Measurements from ENCODE around the gene ZFYVE21. TPM values are rescaled to one million over a fixed set of nuclear protein-coding genes. Genes with fewer than 3 reads are reported as not detected.
A peak's percentile ranks its signal among the peaks of the same experiment; 100 is the strongest.

Gene ZFYVE21
- total RNA-seq, 1 experiment from 2014 or later: 49.7 TPM

DNA sequence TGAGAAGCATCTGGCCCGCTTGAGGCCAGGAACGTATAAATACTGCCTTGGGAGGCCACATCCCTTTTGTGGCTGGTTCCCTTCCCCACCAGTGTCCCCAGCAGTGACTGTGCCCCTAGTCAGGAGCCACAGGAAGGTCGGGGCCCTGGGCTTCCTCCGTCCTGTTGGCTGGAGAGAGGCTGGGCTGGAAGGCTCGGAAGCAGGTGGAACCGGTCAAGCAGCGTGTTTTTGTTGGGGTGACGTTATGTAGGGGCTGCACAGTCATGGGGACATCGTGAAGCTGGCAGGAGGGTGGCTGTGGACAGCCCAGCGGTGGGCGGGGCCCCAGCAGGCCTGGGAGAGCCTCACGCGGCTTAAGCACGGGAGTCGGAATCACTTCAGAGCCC, 10.5 kb upstream of the ZFYVE21 start:
- TF ChIP-seq, protein P1, sequence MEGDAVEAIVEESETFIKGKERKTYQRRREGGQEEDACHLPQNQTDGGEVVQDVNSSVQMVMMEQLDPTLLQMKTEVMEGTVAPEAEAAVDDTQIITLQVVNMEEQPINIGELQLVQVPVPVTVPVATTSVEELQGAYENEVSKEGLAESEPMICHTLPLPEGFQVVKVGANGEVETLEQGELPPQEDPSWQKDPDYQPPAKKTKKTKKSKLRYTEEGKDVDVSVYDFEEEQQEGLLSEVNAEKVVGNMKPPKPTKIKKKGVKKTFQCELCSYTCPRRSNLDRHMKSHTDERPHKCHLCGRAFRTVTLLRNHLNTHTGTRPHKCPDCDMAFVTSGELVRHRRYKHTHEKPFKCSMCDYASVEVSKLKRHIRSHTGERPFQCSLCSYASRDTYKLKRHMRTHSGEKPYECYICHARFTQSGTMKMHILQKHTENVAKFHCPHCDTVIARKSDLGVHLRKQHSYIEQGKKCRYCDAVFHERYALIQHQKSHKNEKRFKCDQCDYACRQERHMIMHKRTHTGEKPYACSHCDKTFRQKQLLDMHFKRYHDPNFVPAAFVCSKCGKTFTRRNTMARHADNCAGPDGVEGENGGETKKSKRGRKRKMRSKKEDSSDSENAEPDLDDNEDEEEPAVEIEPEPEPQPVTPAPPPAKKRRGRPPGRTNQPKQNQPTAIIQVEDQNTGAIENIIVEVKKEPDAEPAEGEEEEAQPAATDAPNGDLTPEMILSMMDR (conservative IDR thresholded peaks at IDR 0.05): no peak
- H3K36me3 Mint-ChIP-seq (ENCODE audit: insufficient read depth in 1 of 3, low read depth in 3 of 3): peaks cover 32 to 58% (median 58%) of the 10 kb centered on the region in 3 experiments; a peak in 6 of 7 replicates
- H4K20me1 ChIP-seq (ENCODE audit: control insufficient read depth, insufficient read depth, insufficient read length): no peaks in the 10 kb centered on the region

More for the DNA sequence above, 10.5 kb upstream of the ZFYVE21 start:
- H2AFZ ChIP-seq (ENCODE audit: low read length): no peak overlapping the region
- Mint-ChIP-seq H3K4me1 (peaks cover 0 to 6% of the 10 kb centered on the region in 2 experiments), H3K4me3 (no peak overlapping the region), H3K27ac (peak overlapping the region in 2 of 3 experiments; percentile 73 to 75; a peak in 5 of 7 replicates), H3K27me3 (ENCODE audit: low read depth) (no peaks in the 10 kb centered on the region; the same call in 1 of the 2 replicates), H3K9me3 (no peaks in the 10 kb centered on the region; a peak in 2 of 5 replicates)
- no peak overlapping the region for H2AK5ac ChIP-seq (ENCODE audit: insufficient read length, low read length)
- H3K23ac ChIP-seq (ENCODE audit: insufficient read length, low read depth, low read length): no peak overlapping the region
- H3K4me2 ChIP-seq (ENCODE audit: insufficient read depth, insufficient read length, low read length): no peak overlapping the region
- no peaks in the 10 kb centered on the region for H3K27me3 ChIP-seq (ENCODE audit: insufficient read depth, low read length)
- DNase-seq: no peak
- no peak overlapping the region for H4K91ac ChIP-seq (ENCODE audit: insufficient read length, low read depth, low read length)
- no peak overlapping the region for H2BK20ac ChIP-seq (ENCODE audit: low read depth, low read length, poor library complexity, severe bottlenecking)
- H3K56ac ChIP-seq (ENCODE audit: insufficient read length, low read depth, low read length): no peak overlapping the region
- H3K27ac ChIP-seq (ENCODE audit: insufficient read length, low read depth, low read length): no peak overlapping the region
- no peak overlapping the region for H3K4ac ChIP-seq (ENCODE audit: low read depth, low read length)
- H2BK12ac ChIP-seq (ENCODE audit: insufficient read length, low read depth, low read length): no peak overlapping the region
- no CpG with 5 or more reads among the region's 15 CpGs for WGBS (ENCODE audit: extremely low coverage, insufficient read length, low lambda C conversion rate)
- no peak overlapping the region for H2BK120ac ChIP-seq (ENCODE audit: low read depth, low read length, poor library complexity, severe bottlenecking)
- H3K23me2 ChIP-seq (ENCODE audit: insufficient read length, low read depth, low read length, poor library complexity, severe bottlenecking): no peaks in the 10 kb centered on the region
- no peak overlapping the region for H2BK15ac ChIP-seq (ENCODE audit: low read depth, low read length)
- no peaks in the 10 kb centered on the region for H3K9me3 ChIP-seq (ENCODE audit: control insufficient read depth, low read depth, low read length)
- H4K8ac ChIP-seq (replicated peaks; ENCODE audit: insufficient read length, low read depth, low read length): no peak overlapping the region
- no peaks in the 10 kb centered on the region for H3K79me1 ChIP-seq (ENCODE audit: insufficient read depth, low read depth, low read length, poor library complexity, severe bottlenecking)
- H4K5ac ChIP-seq (ENCODE audit: insufficient read length, low read depth, low read length): no peak overlapping the region
- H2BK5ac ChIP-seq (ENCODE audit: insufficient read length, low read length): no peak overlapping the region
- no peak overlapping the region for H3T11ph ChIP-seq (ENCODE audit: low read length)
- H3K18ac ChIP-seq (ENCODE audit: insufficient read length, low read depth, low read length): no peak overlapping the region
- H3K14ac ChIP-seq (ENCODE audit: insufficient read depth, low read length): no peak overlapping the region
- no peak overlapping the region for H3K9ac ChIP-seq (ENCODE audit: extremely low read depth, insufficient read length, low read length)
- H3K79me2 ChIP-seq (ENCODE audit: insufficient read depth, low read length): no peaks in the 10 kb centered on the region
- H3K4me1 ChIP-seq (ENCODE audit: insufficient read depth, low read length): no peaks in the 10 kb centered on the region; the same call in 1 of the 2 replicates
